Left hindlimb (tissue), 1 donor: ENCODE data around the gene BARX1.
"Not testable (repeated sequence)": the region's sequence is repeated elsewhere in the genome, so short reads cannot be mapped to it uniquely, and the experiment has no call there.

Source experiments
- DNase-seq: peaks from one replicate; pipeline ENCODE4 v3.0.0-alpha.2; 2018

BARX1 gene

DNA sequence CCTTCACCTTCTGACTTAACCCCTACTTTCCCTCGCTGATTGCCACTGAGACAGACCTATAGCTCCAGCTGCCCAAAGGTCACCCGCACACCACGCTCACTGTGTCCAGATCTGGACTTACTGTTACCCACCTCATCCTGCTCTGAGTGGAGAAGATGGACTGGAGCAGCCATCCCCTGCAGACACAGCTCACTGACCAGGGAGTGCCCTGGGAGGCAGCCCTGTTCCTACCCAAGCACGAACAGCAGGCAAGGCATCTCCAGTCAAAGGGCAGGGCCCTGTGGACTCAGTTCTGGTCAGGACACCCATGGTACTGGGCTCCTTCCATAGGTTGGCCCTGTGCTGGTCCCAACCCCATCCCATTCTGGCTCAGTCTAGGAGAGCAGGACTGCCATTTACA, 9.5 kb upstream of the BARX1 start:
- no peak for DNase-seq

GRCh38 chr9:93963969-93964368, 8.8 kb upstream of the BARX1 start:
- DNase-seq: no peak

- DNase-seq: not testable (repeated sequence)
Observed at GRCh38 chr9:93963489-93963888, 8.3 kb upstream of the BARX1 start.

GRCh38 chr9:93962561-93963440, 7.6 kb upstream of the BARX1 start:
- DNase-seq: peak; percentile 85

GRCh38 chr9:93962017-93962416, 6.9 kb upstream of the BARX1 start:
- DNase-seq: no peak

DNA sequence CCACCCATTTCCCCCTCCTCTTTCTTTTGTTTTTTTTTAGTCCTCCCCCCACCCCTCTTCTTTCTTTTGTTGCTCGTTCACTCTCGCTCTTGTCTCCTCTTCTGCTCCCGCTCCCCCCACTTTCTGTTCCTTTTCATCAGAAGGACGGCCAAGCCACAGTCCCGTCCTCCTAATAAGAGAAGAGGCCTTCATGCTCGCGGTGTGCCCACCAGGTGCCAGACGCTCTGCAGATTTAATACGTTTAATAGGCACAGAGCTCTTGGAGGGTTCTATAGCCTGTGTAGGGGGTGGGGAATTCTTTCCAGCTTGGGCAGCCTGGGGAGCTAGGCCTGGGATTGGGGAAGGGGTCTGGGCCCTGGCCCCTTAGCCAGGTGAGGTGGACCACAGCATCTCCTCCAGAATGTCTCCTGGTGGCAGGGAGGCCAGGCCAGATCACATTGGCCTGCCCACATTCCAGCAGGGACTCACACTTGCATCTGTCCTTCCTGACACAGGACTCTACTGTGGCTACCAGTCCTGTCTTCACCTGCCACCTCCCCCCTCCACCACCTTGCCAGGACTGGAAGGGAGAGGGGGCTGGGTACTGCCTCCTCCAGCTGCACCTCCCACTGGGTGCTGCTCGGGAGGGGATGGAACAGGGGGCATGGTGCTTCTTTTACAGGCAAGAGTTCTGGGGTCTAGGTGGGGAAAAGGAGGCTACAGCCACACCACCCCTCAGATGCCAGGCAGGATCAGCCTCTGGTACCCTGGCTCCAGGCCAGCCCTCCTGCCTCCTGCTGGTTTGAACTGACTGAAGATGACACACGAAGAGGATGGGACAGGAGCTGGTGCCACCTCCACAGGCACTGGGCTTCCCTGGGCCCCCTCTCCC, 6.1 kb upstream of the BARX1 start:
- no peak for DNase-seq

- DNase-seq: no peak
Observed at GRCh38 chr9:93960221-93960970, 5.2 kb upstream of the BARX1 start.

- DNase-seq: no peak
Observed at GRCh38 chr9:93959739-93960154, 4.6 kb upstream of the BARX1 start.

DNA sequence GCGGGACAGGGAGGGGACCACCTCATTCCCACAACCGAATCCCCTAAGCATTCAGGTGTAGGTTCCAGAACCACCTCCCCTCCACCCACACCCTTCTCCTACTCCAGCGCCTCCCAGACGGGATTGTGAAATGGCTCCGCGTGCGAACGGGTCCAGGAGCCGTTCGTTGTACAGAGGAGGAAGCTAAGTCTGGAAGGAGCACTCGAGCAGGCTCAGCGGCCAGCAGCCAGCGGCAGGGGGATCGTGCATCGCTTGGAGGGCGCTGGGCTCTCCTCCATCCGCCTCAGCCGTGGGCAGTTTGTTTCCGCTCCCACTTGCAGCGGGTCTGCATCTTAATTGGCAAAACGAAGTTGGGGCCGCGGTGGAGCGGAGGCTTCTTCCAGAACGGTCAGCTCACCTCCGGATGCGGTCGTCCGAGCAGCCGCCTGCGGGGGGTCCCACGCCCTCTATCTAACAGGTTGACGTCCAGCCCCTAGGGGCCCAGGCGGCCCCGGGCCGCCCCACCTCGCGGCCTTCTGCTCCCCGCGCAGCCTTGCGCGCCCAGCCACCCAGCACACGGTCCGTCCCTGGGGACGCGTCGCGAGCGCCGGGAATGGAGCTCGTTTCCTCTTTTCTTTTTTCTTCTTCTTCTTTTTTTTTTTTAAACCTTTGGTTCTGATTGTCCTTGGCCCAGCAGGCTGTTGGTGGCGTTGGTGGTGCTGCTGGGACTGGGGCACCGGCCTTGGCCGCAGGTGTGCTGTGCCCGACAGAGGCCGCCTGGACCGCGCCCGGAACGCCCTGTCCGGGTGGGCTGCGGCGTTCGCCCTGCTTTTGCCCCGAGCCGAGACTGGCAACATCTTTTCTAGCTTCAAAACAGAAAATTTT, 3.9 kb upstream of the BARX1 start:
- DNase-seq: peak; percentile 57

GRCh38 chr9:93958121-93958818, 3.1 kb upstream of the BARX1 start:
- peak; percentile 74 for DNase-seq

DNA sequence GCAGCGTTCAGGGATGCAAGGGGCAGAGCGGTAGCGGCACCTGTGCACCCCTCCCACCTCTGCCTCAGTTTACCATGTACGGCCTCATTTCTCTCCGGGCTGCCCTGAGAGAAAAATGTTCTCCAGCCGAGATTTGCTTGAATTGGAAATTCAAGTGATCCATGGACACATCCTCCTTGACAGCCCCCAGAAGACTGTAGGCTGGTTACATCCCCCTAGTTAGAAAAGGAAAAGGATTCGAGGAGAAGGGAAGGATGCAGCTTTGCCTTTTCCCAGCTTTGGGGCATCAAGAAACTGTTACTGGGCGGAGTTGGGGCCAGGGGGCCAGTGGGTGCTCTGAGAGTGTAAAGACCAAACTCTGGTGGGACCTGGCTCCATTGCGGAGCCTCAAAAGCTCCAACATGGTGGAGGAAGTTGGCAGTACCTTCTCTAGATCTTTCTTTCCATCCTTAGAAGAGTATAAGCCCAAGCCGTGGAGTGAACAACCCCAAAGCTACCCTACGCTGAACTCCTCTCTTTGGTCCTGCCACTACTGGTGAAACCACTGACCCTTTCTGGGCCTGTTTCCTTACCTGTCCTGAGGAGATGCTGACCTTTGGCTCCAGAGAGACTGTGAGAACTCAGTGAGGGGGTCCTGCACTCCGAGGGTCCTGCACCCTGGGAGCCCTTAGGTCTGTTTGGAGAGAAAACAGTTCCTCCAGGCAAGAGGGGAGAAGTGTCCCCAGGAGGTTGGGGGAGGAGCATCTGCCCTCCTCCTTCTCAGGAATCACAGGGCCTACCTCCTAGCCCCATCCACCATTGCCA, 1.0 kb upstream of the BARX1 start:
- no peak for DNase-seq

DNA sequence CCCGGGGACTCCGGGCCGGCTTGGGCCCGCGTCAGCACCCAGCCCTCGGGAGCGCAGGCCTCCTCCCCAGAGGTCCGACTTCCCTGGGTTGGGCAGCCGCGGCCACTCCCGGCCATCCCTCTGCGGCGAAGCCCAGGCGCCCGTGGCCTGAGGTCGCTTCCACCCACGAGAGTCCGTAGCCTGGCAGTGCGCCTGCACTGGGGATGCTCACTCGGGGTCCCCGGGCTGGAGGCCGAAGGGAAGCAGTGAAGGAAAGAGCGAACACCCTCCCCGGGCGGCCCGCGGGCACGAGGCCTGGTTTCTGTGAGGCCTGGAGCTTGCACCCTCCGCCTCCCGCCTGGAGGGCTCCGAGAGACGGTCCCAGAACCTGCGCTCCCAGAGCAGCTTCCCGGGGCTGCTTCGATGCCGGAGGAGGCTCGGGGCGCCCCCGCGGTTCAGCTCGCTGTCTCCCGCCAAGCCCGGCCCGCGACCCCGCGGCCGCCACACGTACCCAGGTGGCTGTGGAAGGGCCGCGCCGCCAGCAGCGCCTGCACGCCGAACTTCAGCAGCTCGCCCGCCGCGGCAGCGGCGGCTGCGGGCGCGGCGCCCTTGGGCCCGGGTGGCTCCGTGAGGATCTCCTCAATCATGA, 607 bp downstream of the BARX1 start:
- no peak for DNase-seq

GRCh38 chr9:93953496-93954433, 1.4 kb downstream of the BARX1 start:
- no peak for DNase-seq

GRCh38 chr9:93952784-93953495, 2.2 kb downstream of the BARX1 start:
- DNase-seq: no peak

GRCh38 chr9:93952119-93952783, 2.9 kb downstream of the BARX1 start:
- DNase-seq: no peak

DNA sequence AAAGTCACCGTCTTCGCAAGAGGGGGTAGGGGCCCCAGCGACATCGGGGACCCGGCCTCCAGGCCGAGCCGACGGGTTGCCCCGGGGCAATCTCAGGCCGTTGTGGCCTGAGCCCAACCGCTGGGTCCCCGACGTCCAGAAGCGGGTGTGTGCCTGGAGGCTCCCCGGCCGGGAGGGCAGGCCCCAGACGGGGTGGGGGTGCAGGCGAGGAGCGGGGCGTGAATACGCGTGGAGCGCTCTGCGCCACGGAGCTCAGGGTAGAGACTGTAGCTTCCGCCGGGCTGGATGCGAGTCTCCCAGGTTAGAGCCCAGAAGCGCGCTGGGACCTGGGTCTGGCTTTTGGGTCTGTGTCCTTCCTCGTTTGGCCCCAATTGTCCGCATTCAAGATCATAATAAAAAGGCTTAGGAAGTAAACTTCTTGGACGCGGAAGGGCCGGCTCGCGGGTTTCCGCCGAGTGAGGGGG, 3.5 kb downstream of the BARX1 start:
- DNase-seq: no peak
